Middle frontal gyrus (tissue), 1 donor: ENCODE data around the gene ROR2.

Experiments used
- DNase-seq: peaks from one replicate; pipeline ENCODE4 v3.0.0-alpha.2; 2015; ENCODE audit warnings: low spot score; ENCODE audit errors: extremely low spot score

Gene ROR2

GRCh38 chr9:91723420-91724067 is 226.5 kb downstream of the ROR2 start:
- no peak for DNase-seq

- no peak for DNase-seq
These were observed 229.0 kb downstream of the ROR2 start for GRCh38 chr9:91720751-91721705.

GRCh38 chr9:91720313-91720712 is 229.7 kb downstream of the ROR2 start:
- no peak for DNase-seq

- DNase-seq, result no peak
These were observed 232.0 kb downstream of the ROR2 start for GRCh38 chr9:91718071-91718470.

GRCh38 chr9:91716815-91717214 is 233.2 kb downstream of the ROR2 start:
- DNase-seq, result no peak

- DNase-seq, result no peak
These were observed 233.8 kb downstream of the ROR2 start for GRCh38 chr9:91716239-91716638.

GRCh38 chr9:91714874-91715615 is 235.0 kb downstream of the ROR2 start:
- DNase-seq, result no peak

GRCh38 chr9:91714020-91714806 is 235.8 kb downstream of the ROR2 start:
- no peak for DNase-seq

- no peak for DNase-seq
These were observed 237.2 kb downstream of the ROR2 start for GRCh38 chr9:91712811-91713210.

- DNase-seq, result no peak
These were observed 238.1 kb downstream of the ROR2 start for GRCh38 chr9:91711755-91712601.

- no peak for DNase-seq
These were observed 239.9 kb downstream of the ROR2 start for GRCh38 chr9:91710158-91710557.

- DNase-seq, result no peak
These were observed 244.6 kb downstream of the ROR2 start for GRCh38 chr9:91705386-91705785.

GRCh38 chr9:91700475-91700874 is 249.6 kb downstream of the ROR2 start:
- no peak for DNase-seq

GRCh38 chr9:91698266-91698665 is 251.8 kb downstream of the ROR2 start:
- no peak for DNase-seq

GRCh38 chr9:91697201-91697600 is 252.8 kb downstream of the ROR2 start:
- DNase-seq, result no peak

GRCh38 chr9:91694081-91694870 is 255.8 kb downstream of the ROR2 start:
- DNase-seq, result no peak

GRCh38 chr9:91693226-91693625 is 256.8 kb downstream of the ROR2 start:
- DNase-seq, result no peak

- no peak for DNase-seq
These were observed 259.3 kb downstream of the ROR2 start for GRCh38 chr9:91690540-91691249.

- no peak for DNase-seq
These were observed 261.0 kb downstream of the ROR2 start for GRCh38 chr9:91689006-91689405.
